ENCODE measurements around the gene THAP4. TPM values are rescaled to one million over a fixed set of nuclear protein-coding genes. Genes with fewer than 3 reads are reported as not detected.

THAP4 gene
- total RNA-seq, 6 experiments from 2014 or later = 40.6 to 47.9 (median 43.0) TPM

DNA sequence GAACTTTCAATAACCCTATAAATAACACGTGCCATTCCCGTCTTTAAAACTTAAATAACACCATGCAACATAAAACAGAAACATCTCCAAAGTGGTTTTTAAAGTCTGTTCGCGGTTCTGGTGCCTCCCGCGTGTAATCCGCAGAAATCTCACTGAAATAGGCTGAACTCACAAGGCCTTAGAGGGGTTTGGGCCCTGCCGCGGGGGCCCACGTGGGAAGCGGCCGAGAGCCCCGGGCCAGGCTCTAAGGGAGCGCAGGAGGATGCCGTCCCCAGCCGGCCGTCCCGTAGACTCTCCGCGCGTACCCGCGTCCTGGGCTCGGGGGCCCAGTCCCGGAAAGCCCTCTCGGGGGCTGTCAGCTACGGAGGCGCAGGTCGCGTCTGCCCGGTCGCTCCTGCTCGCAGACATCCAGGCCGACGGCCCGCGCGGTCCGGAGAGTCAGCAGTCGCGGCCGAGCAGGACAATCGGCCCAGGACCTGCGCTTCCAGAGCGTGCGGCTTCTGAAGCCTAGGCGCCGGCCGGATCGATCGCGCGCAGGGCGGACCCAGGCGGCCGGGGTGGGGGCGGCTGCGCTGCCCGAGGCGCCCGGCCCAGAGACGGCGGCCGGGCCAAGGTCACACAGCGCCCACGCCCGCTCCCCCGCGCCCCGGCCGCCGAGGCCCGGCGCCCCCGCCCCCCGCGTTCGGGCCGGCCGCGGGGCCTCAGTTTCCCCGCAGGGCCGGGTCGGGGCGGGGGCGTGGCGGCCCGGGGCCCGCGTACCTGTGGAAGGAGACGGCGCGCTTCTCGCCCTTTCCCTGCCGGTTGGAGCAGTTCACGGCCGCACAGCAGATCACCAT lies 558 bp downstream of the THAP4 start:
- TF ChIP-seq, protein P1, sequence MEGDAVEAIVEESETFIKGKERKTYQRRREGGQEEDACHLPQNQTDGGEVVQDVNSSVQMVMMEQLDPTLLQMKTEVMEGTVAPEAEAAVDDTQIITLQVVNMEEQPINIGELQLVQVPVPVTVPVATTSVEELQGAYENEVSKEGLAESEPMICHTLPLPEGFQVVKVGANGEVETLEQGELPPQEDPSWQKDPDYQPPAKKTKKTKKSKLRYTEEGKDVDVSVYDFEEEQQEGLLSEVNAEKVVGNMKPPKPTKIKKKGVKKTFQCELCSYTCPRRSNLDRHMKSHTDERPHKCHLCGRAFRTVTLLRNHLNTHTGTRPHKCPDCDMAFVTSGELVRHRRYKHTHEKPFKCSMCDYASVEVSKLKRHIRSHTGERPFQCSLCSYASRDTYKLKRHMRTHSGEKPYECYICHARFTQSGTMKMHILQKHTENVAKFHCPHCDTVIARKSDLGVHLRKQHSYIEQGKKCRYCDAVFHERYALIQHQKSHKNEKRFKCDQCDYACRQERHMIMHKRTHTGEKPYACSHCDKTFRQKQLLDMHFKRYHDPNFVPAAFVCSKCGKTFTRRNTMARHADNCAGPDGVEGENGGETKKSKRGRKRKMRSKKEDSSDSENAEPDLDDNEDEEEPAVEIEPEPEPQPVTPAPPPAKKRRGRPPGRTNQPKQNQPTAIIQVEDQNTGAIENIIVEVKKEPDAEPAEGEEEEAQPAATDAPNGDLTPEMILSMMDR (IDR thresholded peaks at IDR 0.05) = no peak
- DNase-seq = no peak
- peak overlapping the region; percentile 80 for H3K27ac Mint-ChIP-seq

GRCh38 chr2:241635756-241636155 lies 1.2 kb downstream of the THAP4 start:
- Mint-ChIP-seq H3K9me3 (no peaks in the 10 kb centered on the region), H3K27ac (peak overlapping the region; percentile 80), H3K4me1 (ENCODE audit: low read depth) (peaks cover 42% of the 10 kb centered on the region), H3K4me3 (peak overlapping the region; percentile 92), H3K36me3 (ENCODE audit: low read depth) (peaks cover 31% of the 10 kb centered on the region), H3K27me3 (ENCODE audit: insufficient read depth) (no peaks in the 10 kb centered on the region; the same call in 1 of the 2 replicates)
- TF ChIP-seq, protein P1 (IDR thresholded peaks at IDR 0.05) = no peak
- no peak for DNase-seq

More for the DNA sequence above, 558 bp downstream of the THAP4 start:
- no peaks in the 10 kb centered on the region for H3K9me3 Mint-ChIP-seq
- H3K36me3 Mint-ChIP-seq (ENCODE audit: low read depth) = peaks cover 30% of the 10 kb centered on the region
- no peaks in the 10 kb centered on the region; the same call in 1 of the 2 replicates for H3K27me3 Mint-ChIP-seq (ENCODE audit: insufficient read depth)
- H3K4me1 Mint-ChIP-seq (ENCODE audit: low read depth) = peaks cover 49% of the 10 kb centered on the region
- peak overlapping the region; percentile 92 for H3K4me3 Mint-ChIP-seq

- no peak for DNase-seq
- H3K36me3 Mint-ChIP-seq (ENCODE audit: low read depth) = peaks cover 10% of the 10 kb centered on the region; the same call in 1 of the 2 replicates
- TF ChIP-seq, protein P1 (IDR thresholded peaks at IDR 0.05) = no peak
- no peaks in the 10 kb centered on the region for H3K9me3 Mint-ChIP-seq
- H3K27me3 Mint-ChIP-seq (ENCODE audit: insufficient read depth) = no peaks in the 10 kb centered on the region; the same call in 1 of the 2 replicates
- no peak overlapping the region for H3K4me3 Mint-ChIP-seq
- H3K27ac Mint-ChIP-seq = no peak overlapping the region
- H3K4me1 Mint-ChIP-seq (ENCODE audit: low read depth) = peaks cover 28% of the 10 kb centered on the region
Measured at GRCh38 chr2:241633561-241633960, 3.4 kb downstream of the THAP4 start.

DNA sequence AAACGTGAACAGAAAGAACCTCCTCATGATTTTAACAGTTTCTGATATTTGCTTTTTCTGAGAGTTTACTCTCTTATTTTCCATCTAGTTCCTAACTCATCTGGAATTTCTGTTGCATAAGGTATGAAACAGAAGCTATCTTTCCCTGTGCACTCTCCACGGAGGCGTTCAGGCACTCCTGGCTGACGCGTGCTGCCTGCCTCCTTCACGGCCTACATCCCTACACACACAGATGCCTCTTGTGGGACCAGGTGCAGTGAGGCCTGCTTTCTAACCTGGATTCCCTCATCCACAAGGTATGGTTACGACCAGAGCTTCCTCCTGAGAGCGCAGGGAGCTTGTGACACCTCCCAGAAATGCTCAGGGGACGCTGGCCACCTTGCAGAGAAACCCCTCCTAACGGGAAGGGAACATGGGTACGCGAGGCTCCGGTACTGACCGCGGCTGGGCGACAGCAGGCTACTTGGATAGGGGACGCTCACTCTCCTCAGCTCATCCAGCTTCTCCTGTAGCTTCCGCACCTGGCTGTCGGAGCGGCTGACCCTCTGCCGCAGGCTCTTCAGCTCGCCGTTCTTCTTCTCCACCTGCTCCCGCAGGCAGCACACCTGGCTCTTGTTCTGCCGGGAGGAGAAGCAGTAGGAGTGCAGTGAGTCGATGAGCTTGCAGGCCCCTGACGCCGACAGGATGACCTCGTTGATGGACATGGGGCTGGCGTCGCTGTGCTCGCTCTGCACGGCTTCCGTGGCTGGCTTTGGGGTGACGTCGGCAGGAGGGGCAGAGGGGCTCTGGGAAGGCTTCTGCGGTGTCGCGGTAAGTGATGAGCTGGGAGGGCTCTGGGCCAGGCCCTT lies 4.3 kb downstream of the THAP4 start:
- Mint-ChIP-seq H3K4me1 (ENCODE audit: low read depth) (peaks cover 22% of the 10 kb centered on the region), H3K27ac (no peak overlapping the region), H3K36me3 (ENCODE audit: low read depth) (peaks cover 10% of the 10 kb centered on the region; the same call in 1 of the 2 replicates), H3K27me3 (ENCODE audit: insufficient read depth) (no peaks in the 10 kb centered on the region; the same call in 1 of the 2 replicates), H3K9me3 (no peaks in the 10 kb centered on the region), H3K4me3 (no peak overlapping the region)
- TF ChIP-seq, protein P1 (IDR thresholded peaks at IDR 0.05) = no peak
- no peak for DNase-seq

DNA sequence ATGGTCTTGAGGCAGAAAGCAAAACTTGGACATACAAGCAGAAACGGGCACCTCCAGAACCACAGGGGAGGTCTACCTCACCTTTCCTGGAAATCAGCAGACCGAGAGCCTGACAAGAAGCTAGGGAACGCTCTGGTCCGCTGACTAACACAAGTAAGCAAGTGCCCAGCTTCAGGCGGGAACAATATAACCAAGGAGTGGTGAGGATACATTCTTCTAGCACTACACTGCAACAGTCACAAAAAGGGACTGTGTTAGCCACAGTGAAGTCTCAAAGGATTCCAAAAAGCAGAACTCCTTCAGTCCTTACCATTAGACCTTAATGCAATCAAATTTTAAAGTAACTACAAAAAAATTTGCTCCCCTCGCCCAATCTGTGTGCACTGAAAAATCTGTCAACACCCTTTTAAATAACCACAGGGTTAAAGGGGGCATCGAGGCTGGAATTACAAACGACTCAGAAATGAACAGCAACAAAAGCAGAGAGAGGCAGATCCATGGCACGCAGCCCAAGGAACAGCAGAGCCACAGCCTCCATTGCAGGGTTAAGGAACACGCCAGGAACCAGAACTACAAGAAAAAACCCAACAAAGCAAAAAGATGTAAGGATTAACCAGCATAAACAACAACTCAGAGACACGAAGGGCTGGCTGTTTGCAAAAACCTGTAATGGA lies 7.1 kb downstream of the THAP4 start:
- Mint-ChIP-seq H3K4me1 (ENCODE audit: low read depth) (peaks cover 20% of the 10 kb centered on the region), H3K36me3 (ENCODE audit: low read depth) (peaks cover 10% of the 10 kb centered on the region; the same call in 1 of the 2 replicates), H3K27me3 (ENCODE audit: insufficient read depth) (no peaks in the 10 kb centered on the region), H3K27ac (peak overlapping the region; percentile 3; the same call in 1 of the 2 replicates), H3K4me3 (no peak overlapping the region), H3K9me3 (no peaks in the 10 kb centered on the region)
- no peak for DNase-seq
- TF ChIP-seq, protein P1 (IDR thresholded peaks at IDR 0.05) = no peak
